Measurements from ENCODE around the gene THOC1.
A peak's percentile ranks its signal among the peaks of the same experiment; 100 is the strongest.
"Not testable (repeated sequence)": the region's sequence is repeated elsewhere in the genome, so short reads cannot be mapped to it uniquely, and the experiment has no call there.

THOC1 gene, protein sequence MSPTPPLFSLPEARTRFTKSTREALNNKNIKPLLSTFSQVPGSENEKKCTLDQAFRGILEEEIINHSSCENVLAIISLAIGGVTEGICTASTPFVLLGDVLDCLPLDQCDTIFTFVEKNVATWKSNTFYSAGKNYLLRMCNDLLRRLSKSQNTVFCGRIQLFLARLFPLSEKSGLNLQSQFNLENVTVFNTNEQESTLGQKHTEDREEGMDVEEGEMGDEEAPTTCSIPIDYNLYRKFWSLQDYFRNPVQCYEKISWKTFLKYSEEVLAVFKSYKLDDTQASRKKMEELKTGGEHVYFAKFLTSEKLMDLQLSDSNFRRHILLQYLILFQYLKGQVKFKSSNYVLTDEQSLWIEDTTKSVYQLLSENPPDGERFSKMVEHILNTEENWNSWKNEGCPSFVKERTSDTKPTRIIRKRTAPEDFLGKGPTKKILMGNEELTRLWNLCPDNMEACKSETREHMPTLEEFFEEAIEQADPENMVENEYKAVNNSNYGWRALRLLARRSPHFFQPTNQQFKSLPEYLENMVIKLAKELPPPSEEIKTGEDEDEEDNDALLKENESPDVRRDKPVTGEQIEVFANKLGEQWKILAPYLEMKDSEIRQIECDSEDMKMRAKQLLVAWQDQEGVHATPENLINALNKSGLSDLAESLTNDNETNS

DNA sequence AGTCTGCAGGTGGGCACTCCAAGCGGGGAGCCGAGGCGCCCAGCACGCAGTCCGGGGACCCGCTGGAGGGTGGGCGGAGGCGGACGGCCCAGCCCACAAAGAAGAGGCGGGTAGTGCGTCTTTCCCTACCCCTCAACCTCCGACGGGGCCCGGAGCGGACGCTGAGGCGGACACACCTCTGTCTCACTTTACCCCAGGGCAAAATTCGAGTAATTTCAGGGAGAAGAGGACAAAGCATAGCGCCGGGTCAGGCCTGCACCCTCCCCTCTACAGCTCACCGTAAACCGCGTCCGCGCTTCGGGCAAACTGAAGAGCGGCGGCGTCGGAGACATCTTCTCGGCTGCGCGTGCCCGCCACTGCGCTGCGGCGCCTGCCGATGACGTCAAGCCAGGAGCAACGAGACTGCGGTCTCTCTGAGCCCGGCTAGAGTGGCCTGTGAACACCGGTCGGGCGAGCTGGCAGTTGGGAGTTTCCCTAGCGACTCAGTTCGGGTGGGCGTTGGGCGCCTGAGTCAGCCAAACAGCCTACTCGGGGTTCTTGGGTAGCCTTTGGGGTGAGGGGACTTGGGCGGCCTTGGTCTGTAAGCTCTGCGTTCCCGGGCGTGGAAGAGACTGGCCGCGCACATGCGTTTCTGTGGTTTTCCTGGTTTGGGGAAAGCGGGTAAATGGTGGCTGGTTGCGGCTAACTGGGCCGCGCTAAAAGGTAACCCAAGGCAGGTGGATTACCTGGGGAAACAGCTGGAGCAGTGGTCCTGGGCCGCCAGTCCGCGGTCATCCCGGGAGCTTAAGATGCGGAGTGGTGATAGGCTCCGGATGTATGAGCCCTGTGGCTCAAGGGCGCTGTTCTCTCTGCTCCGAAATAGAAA, at the start of gene THOC1:
THOC1 (minus strand) TSS at position 360 of the 865 bp plus-strand sequence; CDS start at position 332, 28 bp downstream.
- DNase-seq = peak; percentile 59 to 81

DNA sequence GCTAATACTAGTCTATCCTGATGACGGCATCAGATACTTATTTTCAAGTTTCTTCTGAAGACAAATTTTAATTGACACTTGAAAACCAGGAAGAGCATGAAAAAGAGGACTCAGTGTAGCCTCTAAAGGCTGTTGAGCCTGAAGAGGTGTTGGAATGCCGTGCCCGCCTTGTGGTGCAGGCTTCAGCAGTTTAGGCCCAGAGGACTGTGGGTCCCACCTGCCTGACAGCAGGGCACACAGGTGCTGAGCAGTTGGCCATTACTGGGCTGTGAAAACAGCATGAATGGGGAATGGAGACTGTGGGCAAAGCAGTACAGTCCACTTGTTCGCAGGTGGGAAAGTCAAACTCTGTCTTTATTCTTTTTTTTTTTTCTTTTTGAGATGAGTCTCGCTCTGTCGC, 49.8 kb upstream of the THOC1 start:
- no peak for DNase-seq

DNA sequence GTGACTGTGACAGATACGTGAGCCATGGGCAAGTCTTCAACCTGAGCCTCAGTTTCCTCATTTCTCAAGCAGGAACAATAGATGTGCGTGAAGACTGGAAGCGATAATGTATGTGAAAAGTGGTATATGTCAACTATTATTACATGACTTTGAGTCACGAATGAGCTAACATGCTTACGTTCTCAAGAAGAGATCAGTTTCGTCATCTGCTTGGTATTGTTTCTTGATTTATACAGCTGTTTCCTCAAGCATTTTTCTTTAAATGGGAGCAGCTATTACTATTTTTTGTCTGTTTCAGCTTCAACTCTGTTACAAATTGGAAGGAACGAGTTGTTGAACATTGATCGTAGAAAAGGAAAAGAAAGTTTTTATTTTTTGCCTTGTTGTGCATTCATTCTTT, 48.5 kb upstream of the THOC1 start:
- no peak for DNase-seq

DNA sequence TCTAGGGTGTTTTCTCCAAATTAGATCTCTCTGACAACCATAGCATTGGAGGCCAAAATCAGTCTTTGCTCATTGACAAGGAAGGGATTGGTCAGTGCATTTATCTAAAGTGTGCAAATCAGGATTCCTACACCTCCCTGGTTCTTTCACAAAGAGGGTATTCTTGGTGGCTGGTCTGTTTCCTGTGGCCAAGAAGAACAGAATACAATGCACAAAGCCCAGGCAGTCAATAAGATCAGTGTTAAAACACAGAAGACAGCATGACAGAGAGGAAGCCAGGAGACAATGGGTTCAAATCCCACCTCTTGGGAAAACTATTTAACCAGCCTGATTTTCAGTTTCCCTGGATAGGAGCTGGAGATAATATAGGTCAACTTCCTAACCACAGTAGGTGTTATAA, 46.1 kb upstream of the THOC1 start:
- no peak for DNase-seq

DNA sequence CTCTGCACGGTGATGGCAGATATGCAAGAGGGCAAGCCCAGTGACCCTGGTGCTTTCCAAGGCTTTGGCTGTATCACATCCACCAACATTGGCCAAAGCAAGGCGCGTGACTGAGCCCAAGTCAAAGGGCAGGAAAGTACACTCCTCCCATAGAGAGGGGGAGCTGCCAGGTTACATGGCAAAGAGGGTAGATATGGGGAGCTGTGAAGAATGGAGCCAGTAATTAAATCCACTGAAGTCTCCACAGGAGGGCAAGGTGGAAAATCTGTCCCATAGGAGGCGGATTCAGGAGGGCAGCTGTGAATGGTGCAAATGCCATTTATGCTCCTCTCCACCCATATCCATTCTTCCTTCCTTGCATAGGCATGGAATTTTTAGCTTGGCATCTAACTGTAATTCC, 44.6 kb upstream of the THOC1 start:
- no peak for DNase-seq

DNA sequence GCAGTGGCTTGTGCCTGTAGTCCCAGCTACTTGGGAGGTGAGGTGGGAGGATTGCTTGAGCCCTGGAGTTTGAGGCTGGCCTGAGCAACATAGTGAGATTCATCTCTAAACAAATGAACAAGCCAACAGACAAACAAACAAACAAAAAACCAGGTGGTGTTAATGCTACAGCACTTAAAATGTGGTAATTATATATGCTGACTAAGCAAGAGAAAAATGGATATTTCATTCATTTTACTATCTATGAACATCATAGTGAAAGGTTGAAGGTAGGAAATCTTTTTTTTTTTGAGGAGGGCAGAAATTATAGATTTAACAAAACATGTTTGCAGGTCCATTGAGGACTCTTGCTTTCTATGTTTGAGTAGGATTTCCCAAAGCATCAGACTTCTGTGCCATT, 42.2 kb upstream of the THOC1 start:
- no peak for DNase-seq

DNA sequence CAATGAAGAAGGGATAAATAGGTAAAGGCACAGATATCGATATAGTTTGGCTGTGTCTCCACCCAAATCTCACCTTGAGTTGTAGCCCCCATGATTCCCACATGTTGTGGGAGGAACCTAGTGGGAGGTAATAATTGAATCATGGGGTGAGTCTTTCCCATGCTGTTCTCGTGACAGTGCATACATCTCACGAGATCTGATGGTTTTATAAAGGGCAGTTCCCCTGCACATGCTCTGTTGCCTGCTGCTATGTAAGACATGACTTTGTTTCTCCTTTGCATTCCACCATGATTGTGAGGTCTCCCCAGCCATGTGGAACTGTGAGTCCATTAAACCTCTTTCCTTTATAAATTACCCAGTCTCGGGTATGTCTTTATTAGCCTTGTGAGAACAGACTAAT, 40.2 kb upstream of the THOC1 start:
- DNase-seq = not testable (repeated sequence)

DNA sequence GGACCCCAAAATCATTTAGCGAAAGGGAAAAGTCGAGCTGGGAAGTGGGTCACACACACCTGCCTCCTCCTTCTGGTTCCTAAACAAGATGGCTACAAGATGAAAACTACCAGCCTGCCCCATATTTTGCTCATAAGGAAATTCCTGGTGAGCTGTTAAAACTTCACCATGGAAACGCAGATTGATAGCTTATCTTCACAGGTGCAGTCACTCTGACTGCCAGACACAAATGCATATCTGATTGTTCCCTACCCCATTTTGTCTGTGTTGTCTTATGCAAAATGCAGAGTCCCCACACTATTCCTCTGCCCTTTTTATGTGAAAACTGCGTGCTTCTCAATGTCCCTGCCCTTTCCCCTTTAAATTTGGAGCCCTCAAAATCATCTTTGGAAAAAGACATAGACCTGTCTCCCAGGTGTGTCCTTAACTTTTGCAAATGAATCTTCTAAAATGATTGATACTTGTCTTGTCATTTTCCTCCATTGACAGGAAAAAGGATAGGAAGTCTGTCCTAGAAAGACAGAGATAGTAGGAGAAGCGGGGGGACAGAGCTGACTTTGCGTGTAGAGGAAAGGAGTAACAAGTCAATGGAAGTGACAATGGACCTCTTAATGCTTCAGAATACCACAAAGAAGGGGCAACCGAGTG, 38.9 kb upstream of the THOC1 start:
- DNase-seq = no peak

DNA sequence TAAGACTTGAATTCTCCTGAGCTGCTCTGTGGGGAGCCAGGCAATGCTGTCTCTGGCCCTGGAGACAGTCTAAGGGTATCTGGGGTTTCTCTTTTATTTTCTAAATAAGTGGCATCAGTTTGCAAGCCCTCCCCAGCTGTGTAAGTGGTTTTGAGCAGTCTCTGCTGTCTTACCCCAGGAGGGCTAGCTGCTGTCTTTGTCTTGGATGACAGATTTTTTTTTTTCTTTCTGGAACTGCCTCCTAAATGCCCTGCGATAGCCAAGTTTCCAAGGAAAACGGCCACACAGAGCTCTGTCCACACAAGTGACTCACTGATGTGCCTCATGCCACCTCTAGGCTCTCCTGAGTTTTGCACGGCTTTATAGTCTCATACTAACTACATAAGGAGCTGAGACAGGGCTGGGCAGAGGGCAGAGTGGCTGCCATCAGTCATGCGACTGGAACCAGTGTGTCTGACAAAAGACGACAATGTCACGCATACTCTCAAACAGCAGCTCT, 37.2 kb upstream of the THOC1 start:
- DNase-seq = no peak

DNA sequence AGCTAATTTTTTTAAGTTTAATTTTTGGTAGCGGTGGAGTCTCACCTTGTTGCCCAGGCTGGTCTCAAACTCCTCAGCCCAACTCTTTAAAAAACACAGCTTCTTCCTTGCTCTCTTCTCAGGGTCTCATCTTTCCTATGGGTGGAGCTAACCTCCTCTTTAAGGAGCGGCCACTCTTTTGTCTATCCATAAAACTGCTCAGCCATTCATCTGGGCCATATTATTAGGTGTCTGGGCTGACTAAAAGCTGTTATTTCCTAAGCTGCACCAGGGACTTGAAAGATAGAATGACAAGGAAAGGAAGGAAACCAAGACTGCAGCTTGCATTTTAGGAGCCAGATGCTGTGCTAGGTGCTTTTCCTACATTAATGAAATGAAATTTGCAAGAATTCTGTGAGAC, 35.8 kb upstream of the THOC1 start:
- DNase-seq = no peak

DNA sequence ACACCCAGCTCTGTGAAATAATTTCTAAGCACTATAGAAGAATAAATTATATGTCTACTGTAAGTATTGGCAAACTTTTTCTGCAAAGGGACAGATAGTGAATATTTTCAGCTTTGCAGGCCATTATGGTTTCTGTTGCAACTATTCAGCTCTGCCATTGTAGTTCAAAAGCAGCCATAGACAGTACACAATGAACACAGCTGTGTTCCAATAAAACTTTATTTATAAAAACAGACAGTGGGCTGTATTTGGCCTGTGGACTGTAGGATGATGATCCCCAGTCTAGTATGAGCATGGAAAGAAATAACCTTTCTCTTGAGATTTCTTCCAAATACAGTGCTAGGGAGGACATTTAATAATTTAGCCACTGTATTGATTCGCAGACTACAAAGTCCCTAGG, 35.2 kb upstream of the THOC1 start:
- DNase-seq = no peak

DNA sequence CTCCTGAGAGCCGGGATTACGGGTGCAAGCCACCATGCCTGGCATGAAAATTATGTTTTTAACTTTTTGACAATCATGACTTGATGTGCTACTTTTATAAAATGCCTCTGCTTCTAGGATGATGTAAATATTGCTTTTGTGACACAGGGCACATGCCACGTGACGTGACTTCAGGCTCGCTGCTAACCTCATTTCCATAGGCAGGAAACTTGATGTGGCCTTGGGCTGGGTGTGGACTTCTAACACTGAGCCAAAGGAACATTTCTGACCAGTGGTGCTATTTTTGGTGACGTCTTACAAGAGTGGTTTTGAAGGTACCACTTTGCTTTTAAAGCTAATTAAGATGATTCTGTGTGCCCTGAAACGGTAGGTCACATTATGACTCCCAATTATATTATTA, 34.2 kb upstream of the THOC1 start:
- no peak for DNase-seq

DNA sequence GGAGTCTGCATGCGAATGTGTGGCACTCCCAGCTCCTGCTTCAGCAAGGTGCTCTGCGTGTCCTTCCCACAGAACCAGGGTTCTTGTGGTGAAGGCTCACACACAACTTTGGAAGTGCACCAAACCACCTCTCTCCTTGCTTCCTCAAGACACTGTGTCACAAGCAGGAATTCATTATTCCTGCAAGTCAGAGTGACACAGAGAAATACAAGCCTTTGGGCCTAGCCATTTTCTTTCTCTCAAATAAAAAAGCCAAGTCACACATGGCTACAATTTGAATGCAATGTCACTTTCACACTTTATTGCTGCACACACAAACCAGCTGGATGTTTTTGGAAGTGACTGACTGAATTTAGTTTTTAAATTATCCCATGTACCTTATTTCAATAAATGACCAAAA, 30.1 kb upstream of the THOC1 start:
- no peak for DNase-seq

DNA sequence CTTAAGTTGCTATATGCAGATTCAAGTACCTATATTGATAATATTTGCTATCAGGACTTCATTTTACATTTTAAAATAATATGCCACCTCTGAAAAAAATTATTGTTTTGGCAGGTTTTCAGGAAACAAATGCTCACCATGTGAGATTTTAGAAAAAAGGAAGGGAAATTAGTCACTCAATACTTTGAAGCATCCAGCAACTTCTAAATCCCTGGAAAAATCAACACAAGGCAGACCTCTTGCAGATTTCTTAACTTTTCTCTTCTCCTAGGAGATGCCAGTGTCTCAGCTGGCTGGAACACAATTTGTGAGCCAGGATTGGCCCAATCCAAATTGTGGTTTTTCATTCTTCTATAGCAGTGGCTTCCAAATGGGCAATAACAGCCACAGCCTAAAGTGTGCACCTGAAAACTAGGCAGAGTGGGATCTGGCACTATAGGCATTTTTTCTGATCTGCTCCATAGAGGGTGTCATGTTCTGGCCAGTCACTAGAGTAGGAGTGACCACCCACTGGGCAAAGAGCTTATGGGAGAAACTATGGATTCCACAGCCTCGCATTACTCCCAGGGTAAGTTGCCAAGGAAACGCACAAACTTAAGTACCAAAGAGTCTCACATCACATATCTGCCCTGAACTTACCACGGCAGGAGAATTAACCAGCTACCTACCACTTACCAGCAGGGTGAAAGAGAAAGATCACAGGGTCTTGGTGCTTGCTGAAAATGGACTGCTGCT, 28.1 kb upstream of the THOC1 start:
- DNase-seq = no peak

DNA sequence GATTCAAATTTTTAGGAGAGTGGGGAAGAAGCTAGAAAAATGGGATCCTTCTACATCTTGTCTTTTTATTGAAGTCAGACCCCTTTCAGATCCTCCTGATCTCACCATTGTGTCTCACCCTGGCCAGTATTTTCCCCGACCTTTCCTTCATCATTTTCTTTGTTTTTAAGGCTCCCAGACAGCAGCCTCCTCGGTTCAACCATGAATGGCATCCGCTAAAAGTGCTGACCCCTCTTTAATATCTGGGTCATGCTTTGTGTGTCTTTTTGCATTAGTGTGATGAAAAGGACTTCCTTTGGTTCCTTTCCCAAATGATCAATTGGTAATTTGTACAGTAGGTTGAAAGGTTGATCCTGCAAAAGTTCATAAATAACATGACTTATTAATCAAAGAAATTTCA, 26.7 kb upstream of the THOC1 start:
- DNase-seq = no peak

DNA sequence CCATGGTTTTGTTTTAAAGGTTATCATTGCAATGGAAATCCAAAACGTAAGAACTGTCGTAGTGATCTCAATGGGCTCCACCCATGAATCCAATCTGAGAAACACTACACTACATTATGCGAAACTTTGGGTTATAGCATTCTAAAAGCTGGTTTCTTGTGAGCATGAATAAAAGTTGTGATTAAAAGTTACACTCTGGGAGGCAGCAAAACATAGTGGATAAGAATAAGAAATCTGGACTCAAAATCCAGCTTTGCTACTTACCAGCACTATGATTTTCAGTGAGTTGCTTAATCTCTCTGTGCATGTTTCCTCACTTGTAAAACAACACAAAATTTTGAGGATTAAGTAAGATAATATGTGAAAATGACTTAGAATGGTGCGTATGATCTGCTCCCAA, 25.7 kb upstream of the THOC1 start:
- no peak for DNase-seq

DNA sequence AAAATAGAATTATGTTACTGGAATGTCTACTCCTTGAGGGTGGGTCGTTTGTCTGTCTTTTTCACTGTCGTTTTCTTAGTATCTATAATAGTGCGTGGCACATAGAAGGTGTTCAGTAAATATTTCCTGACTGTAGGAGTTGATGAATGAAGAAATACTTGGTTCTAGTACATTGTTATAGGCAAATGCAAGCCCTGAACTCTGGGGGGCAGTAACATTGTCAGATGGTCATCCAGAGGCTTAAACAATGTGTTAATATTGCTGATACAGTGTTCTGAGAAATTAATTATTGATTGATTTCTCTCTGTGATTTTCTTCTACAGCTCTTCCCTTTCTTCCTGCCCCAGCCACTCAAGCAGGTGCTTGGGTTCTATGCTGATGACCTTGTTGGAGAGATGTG, 24.4 kb upstream of the THOC1 start:
- no peak for DNase-seq

DNA sequence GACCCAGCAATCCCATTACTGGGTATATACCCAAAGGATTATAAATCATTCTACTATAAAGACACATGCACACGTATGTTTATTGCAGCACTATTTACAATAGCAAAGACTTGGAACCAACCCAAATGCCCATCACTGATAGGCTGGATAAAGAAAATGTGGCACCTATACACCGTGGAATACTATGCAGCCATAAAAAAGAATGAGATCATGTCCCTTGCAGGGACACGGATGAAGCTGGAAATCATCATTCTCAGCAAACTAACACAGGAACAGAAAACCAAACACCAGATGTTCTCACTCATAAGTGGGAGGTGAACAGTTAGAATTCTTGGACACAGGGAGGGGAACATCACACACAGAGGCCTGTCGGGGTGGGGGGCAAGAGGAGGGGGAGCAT, 22.1 kb upstream of the THOC1 start:
- not testable (repeated sequence) for DNase-seq

DNA sequence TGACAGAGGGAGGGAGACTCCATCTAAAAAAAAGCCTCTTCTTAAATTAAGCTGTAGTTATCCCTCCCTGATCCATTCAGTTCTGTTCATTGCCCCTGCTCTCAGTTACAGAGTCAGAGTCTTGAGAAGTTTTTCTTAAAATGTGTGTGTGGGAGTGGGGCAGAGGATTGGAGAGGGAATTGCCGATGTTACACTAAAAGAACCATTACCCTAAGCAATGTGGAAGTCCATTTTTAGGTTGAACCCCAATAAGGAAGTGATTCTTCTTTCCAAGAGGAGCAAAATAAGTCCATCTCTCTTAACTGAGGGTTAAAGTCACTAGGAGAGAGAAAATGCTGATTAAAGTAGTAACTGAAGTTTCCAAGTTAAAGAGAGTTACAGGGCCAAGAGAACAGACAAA, 21.2 kb upstream of the THOC1 start:
- DNase-seq = no peak

DNA sequence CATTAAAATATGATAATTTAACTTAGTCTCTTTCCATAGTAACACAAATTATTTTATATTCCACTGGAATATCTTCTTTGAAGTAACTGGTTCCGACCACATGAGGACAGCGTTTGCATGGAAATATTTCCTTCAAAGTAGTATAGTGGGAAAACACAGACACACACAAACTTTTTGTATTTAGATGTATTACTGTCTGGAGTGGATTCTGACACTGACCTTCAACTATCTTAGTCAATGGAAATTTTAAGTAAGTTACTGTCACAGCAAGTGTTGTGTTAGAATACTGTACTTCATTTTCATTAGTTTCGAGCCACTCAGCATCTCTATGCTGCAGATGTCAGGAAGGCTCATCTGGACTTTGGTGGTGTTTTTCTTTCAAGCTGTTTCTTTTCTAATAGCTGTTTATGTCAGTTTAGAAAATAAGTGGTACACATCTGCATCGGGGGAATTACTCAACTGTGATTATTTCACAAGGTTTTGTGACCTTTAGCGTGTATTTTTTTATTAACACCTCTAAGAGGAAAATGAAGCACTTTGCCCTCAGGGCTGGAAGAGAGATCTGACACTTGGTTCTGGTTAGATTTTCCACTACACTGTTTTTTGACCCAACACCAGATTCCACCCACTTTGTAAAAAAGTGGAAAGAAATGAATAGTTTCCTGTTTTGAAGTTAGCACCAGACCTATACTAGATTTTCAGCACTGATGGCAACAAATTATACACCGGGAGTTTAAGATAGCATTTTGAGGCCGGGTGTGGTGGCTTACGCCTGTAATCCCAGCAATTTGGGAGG, 18.9 kb upstream of the THOC1 start:
- peak in 1 of 2 experiments; percentile 1 for DNase-seq

DNA sequence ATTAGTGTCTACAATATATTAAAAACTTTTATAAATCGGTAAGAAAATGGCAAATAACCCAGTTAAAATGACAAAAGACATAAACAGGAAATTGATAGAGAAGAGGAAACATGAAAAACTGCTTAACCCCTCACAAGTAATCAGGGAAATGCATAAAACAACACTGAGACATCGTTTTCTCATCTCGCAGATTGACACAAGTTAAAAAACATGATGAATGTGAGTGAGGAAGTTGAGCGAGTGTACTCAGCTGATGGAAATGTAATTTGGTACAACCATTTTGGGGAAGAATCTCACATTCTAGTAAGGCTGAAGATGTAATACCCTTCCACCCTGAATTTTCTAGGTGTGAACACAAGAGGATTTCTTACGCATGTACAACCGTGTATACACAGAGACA, 18.0 kb upstream of the THOC1 start:
- DNase-seq = no peak

All from NCI-H1930 (cell line).